Left kidney (tissue), 2 donors: ENCODE results near the gene NOTCH1. TPM values are rescaled to one million over a fixed set of nuclear protein-coding genes. Genes with fewer than 3 reads are reported as not detected.
A peak's percentile ranks its signal among the peaks of the same experiment; 100 is the strongest.

Experiments
- DNase-seq: peaks from one replicate; pipeline ENCODE4 v3.0.0-alpha.2; 2013
- polyA plus RNA-seq: library from polyadenylated mRNA; unstranded; fragments of 120-200 nt; gene quantifications from one replicate; pipeline ENCODE4 v1.2.1, GENCODE V29; 2013; ENCODE audit not compliant: insufficient read length

The NOTCH1 gene
- polyA plus RNA-seq, 1 donor = 26.4 TPM

DNA sequence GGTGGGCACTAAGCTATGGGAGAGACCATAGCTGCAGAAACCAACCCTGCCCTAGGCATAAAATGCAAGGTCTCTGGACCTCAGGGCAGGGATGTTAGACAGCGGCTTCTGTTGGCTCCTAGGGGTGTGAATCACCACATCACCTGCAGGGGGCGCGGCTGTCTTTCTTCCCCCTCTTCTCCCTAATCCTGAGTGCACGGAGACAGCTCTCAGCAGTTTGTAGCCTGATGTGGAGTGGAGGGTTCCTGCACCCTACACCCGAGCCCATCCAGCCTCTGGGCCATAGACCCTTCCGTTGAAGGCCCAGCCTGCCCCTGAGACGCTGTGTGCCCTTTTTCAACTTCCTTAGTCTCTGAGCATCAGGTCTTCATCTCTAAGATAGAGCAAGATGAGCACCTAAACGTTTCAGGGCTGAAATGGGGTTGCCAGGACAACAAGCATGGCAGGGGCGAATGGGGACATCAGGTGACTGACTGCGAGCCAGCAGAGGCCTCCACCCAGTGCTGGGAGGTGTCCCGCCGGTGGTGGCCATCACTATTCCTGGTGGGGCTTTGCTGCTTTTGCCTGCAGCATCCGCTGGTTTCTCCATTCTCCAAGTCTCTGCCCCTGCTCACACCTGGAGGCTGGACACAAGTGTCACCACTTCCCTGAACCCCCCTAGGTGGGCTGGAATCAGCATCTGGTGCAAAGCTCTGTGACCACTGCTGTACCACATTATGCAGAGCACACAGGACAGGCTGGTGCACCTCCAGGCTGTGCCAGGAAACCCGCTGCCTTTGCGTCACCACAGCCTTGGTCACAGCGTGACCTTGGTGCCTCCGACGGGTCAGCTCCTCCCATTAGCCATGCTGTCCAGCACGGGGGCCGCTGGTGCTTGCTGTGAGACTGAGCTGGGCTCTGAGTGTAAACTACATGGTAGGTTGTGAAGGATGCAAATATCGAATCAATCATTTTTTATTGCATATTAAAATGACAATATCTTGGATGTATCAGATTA lies 60.5 kb downstream of the NOTCH1 start:
- peak; percentile 73 for DNase-seq

DNA sequence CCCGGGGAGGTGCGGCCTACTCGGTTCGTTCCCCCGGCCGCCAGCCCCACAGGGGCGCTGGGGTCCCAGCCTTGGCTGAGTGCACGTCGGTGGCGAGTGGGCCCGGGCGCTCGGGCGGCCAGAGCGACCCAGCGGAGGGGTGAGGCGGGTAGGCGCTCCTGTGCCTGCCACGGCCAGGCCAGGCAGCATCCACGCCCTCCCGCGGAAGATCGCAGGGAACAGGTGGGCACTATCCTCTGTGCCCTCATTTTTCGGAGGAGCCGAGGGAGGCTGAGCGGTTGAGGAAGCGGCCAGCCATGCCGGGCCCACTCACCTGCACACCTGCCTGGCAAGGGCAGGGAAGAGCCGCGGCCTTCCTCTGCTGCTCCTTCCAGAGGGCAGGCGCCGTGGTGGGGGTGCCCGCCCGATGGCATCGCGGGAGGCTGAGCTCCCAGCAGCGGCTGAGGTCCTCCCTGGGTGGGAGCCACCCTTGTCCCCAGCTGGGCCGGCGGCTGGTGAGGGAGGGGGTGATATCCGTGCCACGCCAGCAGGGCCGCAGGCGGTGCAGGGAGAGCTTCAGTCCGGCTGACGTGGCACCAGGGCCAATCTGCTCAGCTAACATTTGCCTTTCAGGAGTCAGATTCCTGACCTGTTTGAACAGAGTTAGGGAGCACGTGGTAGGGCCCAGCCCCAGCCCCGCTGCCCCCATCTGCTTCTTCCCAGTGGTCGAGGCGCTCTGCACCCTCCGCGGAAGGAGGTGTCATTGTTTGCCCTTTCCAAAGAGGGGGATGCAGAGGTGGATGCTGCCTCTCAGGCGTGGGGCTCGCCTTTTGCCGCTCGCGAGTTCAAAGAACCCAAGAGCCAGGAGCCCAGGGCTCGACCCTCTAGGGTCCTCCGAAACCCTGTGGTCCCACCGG lies 61.4 kb downstream of the NOTCH1 start:
- no peak for DNase-seq

DNA sequence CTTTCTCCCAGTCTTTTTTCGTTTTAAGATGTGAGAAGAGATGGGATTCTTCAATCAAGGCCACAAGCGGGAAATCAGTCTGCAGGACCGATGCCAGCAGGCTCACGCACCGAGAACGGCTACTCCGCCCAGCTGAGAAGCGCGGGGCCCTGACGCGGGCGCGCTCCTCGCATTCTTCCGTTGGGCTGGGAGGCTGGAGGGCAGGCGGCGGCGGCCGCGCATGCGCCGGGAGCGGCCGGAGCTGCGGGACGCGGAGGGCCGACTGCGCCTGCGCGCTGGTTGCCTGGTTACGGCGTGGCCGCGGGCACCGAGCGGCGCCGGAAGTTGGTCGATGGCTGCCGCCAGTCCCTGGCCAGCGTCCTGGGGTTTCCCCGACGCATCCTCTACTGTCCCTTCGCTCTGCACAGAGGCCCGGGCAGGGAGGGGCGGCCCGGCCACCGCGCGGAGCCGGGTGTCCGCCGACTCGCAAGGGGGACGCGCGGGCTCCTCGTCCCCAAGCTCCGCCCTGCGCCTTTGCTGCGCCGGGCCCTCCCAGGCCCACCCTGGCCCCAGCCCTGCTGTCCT lies 62.2 kb downstream of the NOTCH1 start:
- peak; percentile 88 for DNase-seq

DNA sequence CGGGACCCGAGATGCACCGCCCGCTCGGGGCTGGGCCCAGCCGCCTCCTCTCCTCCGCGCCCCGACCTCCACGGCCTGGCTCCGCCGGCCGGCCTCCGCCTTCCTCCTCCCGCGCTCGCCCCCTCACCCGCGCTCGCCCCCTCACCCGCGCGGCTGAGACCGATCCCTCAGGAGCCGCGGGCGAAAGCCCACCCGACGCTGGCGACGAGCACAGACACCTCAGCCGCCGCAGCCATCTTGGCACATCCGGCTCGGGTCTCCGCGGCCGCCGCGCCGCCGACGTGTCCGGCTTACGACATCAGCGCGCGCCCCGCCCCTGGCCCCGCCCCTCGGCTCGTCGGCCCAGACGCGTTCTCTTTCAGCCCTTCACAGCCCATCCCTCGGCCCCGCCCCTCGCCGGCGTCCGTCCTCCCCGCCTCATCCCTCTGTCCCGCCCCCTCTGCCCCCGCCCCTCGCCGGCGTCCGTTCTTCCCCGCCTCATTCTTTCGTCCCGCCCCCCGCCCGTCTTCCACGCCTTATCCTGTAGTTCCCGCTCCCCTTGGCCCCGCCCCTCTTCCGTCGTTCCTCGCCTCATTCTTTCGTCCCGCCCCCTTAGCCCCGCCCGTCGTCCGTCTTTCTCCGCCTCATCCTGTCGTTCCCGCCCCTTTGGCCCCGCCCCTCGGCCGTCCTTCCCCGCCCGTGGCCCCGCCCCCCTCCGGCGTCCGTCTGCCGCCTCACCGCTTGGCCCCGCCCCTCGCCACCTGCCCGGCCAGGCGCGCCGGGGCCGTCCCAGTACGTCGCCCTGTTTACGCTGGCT lies 62.9 kb downstream of the NOTCH1 start, which contains the start of gene SEC16A:
Gene SEC16A, minus strand, starts transcription at position 248 of the 796 bp plus-strand sequence. CDS start 5,425 bp downstream, outside the sequence.
- DNase-seq = peak; percentile 97

DNA sequence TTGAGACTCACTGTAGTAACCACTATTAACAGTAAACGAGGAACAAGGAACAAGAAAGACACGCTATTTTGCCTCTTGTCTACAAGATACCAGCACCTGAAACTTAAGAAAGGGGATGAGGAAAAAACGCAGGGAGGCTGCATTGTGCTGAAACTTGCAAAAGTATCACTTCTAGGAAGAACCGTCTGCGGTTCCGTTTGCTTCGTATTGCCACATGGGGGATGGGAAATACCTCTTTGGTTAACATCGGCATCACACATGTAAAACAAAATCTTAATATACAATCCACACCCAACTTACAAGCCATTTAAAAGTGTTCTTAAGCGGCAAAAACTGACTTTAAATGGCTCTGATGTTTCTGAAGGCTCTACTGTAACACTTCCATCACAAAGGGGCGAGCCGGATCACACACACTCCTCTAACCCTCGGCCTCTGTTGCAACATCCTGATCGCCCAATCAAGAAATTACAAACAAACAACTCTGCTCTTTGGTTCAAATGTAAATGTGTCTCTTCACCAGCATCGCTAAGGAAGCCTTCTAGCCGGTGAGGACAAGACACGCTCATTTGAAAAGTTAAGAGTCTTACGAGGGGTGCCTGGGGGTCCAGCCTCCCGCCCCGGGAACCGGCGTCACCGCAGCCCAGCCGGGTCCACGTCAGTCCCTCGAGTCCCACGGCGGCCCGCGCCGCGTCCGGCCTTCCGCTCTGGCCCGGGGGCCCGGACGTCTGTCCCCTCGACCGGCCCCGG lies 63.6 kb downstream of the NOTCH1 start:
- DNase-seq = no peak

DNA sequence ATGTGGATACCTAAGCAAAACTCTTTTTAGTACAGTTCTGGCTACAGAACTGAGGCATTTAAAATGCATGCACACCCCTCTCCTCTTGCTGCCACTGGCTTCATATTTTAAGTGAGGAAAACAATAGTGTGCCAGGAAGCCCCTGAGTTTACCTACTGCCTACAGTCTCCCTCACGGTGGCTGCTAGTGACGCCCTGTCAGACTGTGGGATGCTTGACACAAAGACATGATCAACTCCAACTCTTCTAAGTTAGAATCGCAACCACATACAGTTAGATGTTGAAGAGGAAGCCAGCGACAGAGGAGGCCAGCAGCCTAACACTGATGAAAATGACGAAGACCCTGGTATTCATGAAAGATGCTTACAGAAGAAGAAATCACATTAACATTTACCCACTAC lies 64.3 kb downstream of the NOTCH1 start:
- no peak for DNase-seq

DNA sequence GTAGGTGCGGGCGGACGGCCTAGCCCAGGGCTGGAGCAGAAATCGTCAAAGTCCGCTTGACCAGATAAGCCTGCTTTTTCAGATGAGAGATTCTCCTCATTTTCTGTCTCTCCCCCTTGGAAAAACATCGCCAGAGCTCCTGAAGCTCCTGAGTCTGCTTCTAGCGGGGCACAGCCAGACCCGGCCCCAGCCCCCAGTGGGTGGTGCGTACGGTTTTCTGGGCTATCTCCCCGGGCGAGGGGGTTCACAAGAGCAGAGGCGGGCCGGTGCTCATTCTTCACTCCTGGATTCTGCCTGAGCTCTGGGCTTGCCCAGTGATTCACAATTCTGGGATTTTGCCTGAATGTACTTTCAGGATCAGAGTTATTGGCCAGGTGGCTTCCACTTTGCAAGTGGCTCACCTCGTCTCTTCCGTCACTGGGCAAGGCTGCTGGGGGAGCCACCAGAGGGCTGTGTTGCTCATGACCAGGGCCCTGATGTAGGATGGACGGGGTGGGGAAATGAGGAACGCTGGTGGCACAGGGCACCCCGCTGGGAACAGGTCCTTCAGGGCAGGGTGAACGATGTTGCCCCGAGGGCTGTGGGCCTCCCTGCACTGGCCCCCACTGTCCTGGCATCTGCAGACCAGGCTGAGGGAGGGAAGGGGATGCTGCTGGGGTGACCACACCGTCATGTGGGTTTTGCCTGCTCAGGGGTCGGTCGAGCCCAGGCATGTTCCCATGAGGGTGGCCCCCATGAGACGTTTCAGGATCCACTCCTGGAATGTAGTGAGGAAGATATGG lies 69.3 kb downstream of the NOTCH1 start:
- DNase-seq = no peak

DNA sequence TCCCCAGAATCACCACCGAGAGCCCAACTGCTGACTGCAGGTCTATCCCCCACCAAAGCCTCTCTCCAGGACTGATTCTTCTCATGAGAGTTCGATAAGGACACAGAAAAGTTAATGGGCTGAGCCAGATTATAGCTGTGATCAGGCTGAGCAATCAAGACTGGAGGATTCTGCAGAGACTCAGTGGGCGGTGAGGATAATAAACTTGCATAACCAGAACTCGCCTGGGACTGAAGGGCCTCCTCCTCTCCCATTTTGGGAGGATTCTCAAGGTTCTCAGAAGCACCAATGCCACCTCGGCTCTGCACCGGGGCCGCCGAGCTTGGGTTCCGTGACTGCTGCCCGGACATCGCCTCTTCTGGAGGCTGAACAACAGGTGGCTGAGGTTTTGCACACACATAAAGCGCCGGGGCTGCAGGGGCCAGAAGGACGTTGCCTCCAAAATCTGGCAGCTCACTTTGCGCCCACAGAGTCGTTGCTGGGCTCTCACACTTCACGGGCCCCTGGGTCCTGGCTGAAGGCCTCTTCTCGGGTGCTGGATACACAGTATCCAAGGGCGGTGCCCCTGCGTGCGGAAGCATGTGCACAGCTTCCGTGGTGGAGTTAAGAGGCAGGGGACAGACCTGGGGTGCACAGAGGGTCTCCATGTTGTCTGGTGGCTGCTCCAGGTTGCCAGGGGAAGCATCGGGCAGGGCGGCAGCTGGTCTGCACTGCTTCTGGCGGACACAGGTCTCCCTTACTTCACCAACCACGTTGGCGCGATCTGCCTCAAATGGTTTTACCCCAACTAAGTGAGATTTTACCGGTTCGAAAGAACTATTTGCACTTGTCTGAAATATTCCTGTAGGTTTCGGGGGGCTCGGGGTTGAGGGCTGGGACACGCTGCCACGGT lies 70.6 kb downstream of the NOTCH1 start:
- no peak for DNase-seq

DNA sequence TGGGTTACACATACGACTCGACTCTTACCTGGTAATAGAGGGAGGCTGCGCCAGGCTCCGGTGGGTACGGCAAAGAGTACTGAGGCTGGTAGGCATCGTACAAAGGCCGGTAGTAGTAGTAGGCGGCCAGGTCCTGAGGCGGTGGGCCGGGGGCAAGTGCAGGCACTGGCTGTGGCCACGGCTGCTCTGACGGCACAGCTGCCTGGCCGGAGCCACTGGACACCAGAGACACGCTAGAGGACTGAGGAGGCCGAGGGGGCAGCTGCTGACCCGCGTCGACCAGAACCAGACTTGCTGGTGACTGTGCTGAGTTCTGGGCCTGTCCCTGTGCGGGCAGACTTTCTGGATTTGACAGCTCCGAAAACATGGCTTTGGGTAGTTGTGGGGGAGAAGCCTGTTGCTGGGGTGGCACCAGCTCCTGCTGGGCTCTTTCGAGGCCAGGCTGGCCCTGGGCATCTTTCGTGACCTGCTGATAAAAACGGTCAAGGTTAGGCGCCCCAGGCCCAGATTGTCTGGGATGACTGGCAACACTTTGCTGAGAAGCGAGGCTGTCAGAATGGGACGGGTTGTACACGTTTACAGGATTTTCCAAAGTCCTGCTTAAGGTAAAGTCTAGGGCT lies 71.7 kb downstream of the NOTCH1 start:
- DNase-seq = no peak

DNA sequence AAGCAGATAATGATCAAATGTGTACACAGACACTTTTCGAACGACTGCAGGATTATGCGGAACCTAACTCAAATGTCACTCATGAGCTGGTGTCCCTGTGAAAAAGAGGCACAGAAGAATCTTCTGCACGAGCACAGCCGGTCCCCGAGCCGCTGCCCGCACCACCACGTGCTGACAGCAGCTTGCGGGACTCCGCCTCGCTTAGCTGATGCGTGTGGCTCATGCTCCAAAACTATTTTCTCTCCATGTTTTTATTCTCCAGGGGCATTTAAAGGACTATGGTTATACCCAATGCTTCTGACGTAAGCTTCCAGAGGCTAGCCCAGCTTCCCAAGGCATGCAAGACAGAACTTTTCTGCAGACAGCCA lies 72.5 kb downstream of the NOTCH1 start:
- DNase-seq = no peak

DNA sequence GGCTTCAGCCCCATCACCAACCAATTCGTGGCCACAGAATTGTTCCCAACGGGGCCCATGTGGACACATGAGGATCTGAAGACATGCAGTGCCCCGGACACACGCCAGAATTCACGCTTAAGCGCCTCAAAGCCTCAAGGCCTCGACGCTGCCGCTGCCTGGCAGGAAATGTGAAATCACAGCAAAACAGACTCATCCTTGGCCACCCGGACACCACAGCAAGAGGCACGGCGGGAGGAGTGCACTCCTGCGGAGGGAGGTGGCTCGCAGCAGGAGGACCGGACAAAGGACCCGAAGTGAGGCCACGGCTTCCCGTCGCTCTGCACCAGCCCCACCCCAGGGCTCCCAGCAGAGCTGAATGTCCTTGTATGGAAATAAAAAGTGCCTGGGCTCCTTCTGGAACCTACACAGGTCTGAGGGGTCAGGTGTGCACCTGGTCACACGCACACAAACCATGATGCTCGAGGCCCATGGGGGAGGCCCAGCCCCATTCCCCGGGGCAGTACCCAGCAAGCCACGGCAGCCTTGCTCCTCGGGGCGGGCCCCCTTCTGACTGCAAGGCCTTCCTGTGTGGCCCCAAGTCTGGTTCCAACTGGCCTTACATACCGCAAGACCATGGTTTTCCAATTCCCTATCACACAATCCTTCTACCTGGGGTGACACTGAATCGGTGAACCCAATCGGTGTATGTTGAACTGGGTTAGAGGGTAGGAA lies 73.1 kb downstream of the NOTCH1 start:
- no peak for DNase-seq

DNA sequence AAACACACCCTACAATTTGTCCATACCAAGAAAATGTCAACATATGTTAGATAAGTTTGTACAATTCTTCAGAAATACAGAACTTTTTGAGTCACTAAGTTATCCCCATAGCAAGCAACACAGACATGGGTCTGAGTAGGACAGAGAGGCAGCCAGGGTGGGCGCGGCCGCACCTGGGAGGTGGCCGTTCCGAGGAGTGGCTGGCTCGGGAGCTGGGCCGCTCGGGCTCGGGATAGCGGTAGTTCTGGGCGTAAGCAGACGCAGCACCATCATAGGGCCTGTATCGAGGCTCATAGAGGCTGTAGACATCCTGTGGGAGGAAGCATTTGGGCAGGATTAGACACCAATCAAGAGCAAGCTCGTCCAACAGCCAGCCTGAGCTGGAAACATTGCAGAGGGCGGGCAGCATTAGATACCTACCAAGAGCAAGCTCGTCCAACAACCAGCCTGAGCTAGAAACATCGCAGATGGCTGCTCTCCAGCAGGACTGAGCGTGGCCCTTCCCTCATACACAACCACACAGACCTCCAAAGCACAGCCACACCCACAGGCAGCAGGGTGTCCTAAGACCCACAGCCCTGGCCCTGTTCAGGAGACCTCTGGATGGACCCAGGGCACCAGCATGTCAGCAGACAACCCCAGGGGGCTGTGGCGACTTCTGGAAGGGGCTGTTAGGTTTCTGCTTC lies 73.9 kb downstream of the NOTCH1 start:
- DNase-seq = no peak

DNA sequence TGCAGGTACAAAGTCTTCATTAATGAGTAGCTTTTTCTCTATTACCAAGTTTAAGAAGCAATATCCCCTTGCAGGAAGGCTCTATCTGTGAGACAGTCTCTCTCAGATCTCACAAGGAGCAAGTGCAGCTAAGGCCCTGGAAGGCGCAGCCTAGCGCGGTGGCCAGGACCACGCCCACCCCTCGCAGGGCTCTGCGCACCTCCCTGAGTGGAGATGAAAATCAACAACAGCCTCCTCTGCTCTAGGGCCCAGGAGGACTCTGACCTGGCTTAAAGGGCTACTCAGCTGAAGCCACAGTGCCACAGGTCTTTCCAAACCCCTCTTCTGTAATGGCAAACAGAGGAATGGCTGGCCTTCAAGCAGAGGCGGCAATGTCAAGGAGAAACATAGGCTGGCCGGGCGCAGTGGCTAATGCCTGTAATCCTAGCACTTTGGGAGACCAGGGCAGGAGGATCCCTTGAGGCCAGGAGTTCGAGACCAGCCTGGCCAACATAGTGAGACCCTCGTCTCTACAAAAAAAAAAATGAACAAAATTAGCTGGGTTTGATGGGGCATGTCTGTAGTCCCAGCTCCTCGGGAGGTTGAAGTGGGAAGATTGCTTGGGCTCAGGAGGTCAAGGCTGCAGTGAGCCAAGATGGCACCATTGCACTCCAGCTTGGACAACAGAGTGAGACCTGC lies 74.9 kb downstream of the NOTCH1 start:
- no peak for DNase-seq

DNA sequence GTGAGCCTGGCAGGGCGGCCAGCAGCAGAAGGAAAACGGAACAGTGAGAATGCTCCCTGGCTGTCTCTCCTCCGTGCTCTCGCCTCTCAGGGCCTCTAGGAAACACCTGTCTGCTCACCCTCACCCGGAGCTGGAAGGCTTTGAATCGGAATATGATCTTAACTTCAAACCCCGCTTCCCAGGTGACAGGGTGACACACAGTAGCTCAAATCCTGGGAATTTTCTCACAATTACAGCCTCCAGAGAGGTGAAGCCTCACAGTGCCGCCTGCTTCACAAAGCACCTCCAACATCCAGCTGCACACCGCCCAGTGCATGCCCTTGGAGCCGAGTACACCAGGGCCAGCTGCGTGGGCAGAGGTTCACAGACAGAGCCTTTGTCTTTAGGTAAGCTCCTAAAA lies 75.5 kb downstream of the NOTCH1 start:
- DNase-seq = no peak

DNA sequence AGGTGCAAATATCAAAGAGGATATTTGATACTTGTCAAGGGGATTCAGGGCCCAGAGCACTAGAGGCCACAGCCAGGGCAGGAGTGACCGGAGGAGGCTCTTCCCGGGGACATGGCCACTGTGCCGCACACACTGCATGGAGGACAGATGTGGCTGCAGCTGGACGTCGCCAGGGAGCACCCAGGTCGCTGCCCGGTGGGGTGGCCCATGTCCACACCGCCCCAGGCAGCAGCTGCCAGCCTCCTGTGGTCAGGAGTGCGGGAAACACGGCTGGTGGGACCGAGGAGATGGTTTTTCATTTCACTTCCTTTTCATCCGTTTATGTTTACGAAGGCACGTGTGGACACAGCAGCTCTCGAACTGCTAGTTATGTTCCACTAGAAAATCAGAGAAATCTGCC lies 78.1 kb downstream of the NOTCH1 start:
- DNase-seq = no peak

DNA sequence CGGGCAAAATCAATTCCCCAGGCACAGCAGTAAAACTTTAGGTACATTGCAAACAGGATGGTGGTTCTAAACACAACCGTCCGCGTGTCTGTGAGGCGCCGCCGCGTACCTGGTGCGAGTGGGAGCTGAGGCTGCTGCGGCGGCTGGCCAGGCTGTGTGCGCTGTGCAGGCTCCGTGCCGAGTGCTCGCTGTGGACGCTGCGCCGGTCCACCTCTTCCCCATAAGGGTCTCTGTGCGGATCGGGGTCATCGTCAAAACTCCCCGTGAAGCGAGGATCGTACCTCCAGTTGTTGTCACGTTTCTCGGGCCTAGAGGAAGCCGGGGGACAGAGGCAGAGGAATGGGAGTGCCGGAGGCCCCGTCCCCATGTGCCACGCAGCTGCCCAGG lies 79.7 kb downstream of the NOTCH1 start:
- no peak for DNase-seq
